SH-SY5Y (cell line): ENCODE results near the gene TRIM28.

Experiments used
- GATA2 ChIP-seq: IDR thresholded peaks from 2 replicates; pipeline ENCODE4 v1.6.1; 2011; ENCODE audit warnings: mild to moderate bottlenecking, low read depth, low read length
- GATA3 ChIP-seq: IDR thresholded peaks from 2 replicates; pipeline ENCODE4 v1.6.1; 2011; ENCODE audit warnings: low read depth, mild to moderate bottlenecking, low read length, moderate library complexity

Gene TRIM28

GRCh38 chr19:58538257-58539168 is 5.4 kb upstream of the TRIM28 start:
- no peak for TF ChIP-seq GATA2
- TF ChIP-seq GATA3: no peak

GRCh38 chr19:58544591-58545285 is 874 bp downstream of the TRIM28 start:
- TF ChIP-seq GATA3: no peak
- TF ChIP-seq GATA2: no peak

- TF ChIP-seq GATA2 (no peak), GATA3 (no peak)
Observed at GRCh38 chr19:58545286-58546018, 1.6 kb downstream of the TRIM28 start.

- TF ChIP-seq GATA3: no peak
- TF ChIP-seq GATA2: no peak
Observed at GRCh38 chr19:58546019-58546530, 2.2 kb downstream of the TRIM28 start.

GRCh38 chr19:58547323-58548312 is 3.8 kb downstream of the TRIM28 start:
- TF ChIP-seq GATA3 (no peak), GATA2 (no peak)

- TF ChIP-seq GATA3 (no peak), GATA2 (no peak)
Observed at GRCh38 chr19:58548859-58549663, 5.2 kb downstream of the TRIM28 start.

- TF ChIP-seq GATA3: no peak
- TF ChIP-seq GATA2: no peak
Observed at GRCh38 chr19:58549664-58550361, 5.9 kb downstream of the TRIM28 start.

DNA sequence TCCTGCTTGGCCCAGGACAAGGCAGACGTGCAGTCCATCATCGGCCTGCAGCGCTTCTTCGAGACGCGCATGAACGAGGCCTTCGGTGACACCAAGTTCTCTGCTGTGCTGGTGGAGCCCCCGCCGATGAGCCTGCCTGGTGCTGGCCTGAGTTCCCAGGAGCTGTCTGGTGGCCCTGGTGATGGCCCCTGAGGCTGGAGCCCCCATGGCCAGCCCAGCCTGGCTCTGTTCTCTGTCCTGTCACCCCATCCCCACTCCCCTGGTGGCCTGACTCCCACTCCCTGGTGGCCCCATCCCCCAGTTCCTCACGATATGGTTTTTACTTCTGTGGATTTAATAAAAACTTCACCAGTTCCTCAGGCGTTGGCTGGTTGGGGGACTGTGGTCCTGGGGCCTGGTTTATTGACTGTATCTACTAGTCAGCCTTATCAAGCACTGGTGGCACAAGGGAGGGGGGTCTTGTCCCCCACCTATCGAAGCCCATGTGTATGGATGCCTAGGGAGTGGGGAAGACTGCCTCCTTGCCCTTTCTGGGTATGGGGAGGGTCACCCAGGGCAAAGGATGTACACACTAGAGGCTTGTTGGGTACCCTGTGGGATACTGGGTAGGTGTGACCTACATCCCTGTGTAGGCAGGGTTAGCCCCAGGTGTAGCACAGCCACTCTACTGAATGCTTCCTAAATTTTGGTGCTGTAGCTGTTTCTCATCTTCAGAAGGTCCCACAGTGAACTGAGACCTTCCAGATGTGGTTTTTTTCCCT is 6.7 kb downstream of the TRIM28 start:
- no peak for TF ChIP-seq GATA3
- no peak for TF ChIP-seq GATA2

DNA sequence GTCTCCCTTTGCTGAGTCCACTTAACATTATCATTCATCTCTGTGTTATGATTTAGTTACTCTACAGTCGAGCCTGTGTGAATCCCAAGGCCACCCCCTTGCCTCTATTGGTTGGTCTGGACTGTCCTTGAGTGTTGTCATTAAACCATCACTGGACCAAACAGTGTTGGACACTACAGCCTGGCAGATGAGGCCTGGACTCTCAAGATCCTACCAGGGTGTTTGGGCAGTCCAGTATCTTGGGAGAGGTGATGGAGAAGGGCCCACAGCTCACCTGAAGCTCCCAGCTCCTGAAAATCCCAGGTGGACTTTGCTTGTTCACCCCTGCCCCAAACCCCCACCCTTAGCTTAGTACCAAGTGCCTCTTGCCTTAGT is 7.2 kb downstream of the TRIM28 start:
- TF ChIP-seq GATA3 (no peak), GATA2 (no peak)

DNA sequence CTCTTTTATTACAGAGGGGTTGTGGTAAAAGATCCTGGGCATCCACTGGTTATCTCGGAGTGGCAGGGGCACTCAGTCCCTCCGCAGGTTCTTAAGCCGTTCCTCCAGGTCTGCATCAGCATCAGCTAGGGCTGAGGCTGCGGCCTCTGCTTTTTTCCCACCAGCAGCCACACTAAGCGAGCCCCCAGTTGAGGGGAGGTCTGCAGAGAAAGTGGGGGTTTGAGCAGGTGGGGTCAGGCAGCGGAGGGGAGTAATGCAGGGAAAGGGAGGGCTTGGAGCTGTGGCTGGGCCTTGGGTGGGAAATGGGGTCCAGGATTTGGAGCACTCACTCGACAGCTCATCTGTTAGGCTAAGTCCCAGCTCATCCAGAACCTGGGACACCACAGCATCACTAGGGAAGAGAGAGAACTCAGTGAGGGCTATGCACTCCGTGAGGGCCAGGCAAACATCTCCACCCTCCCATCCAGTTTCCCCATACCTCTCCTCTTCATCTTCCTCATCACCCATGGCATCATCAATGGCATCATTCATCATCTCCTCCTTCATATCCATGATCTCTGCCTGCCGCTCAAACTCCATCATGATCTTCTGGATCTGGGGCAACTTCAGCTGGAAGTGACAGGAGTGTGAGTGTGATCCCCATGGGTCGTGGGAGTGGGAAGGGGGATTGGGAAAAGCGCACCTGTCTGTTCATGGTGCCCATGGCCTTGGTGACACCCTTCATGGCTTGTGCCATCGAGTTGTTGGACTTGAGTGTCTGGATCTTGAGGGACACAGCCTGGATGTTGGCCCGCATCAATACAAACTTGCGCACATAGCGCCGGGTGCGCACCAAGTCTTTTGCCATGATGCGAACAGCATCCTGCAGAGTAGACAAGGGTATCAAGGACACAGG is 8.0 kb downstream of the TRIM28 start:
- TF ChIP-seq GATA2: no peak
- TF ChIP-seq GATA3: no peak
